Measurements from ENCODE around the gene EEIG1. TPM values are rescaled to one million over a fixed set of nuclear protein-coding genes. Genes with fewer than 3 reads are reported as not detected.

EEIG1 gene
- total and polyA plus RNA-seq, 2 experiments from 2014 or later, result 6.1 to 9.3 TPM

DNA sequence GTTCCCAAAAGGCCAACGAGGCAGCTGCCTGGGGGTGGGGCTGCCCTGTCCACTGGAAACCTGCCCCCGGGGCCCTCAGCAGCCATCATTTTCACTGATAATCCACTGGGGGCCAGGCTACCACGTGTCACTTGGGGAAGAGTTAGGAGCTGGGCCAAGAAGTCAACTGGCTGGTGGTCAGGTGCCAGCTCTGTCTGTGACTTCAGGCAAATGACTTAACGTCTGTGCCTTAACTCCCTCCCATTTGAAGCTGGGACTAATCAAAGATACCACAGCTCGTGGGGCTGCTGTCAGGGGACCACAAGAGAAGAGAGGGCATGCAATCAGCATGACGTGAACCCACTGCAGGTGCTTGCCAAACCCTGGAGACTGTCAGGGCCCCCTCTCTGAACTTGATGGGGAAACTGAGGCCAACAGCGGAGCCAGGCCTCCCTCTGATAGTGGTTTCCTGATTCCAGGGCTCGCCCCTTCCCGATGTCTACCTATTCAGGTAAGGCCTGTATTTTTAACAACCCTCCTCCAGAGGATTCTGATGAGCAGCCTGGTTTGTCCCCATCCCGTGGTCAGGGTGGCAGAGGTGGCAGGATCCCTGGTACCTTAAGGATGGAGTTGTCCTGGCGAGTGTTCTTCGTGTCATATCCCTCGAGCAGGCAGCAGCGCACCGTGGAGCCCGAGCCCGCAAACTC, 30.8 kb downstream of the EEIG1 start:
- Histone ChIP-seq H3K4me3 (no peak overlapping the region), H4K20me1 (ENCODE audit: insufficient read depth) (no peaks in the 10 kb centered on the region), H3K79me2 (ENCODE audit: insufficient read depth) (peaks cover 32% of the 10 kb centered on the region), H3K4me2 (ENCODE audit: unreplicated experiment) (no peak overlapping the region), H3F3A (ENCODE audit: insufficient read depth) (no peaks in the 10 kb centered on the region), H3K27ac (no peak overlapping the region), H3K27me3 (replicated peaks; ENCODE audit: insufficient read depth) (no peaks in the 10 kb centered on the region), H3K9me2 (ENCODE audit: insufficient read depth) (no peaks in the 10 kb centered on the region), H3K36me3 (ENCODE audit: low read depth) (no peaks in the 10 kb centered on the region), H3K4me1 (ENCODE audit: insufficient read depth) (peaks cover 6% of the 10 kb centered on the region; the same call in 1 of the 2 replicates), H2AFZ (no peak overlapping the region), H3K9me3 (ENCODE audit: low read depth) (no peaks in the 10 kb centered on the region), H3K9ac (no peak overlapping the region)
- no peak for TF ChIP-seq EZH2 (IDR thresholded peaks at IDR 0.05; ENCODE audit: insufficient read depth, poor library complexity, severe bottlenecking)
- in situ Hi-C loops (cut with MboI), result loop anchor here (10.0 kb wide), 2 partner anchors 85 to 155 kb away; no protein-coding TSS in a partner anchor
- WGBS, 2 experiments (ENCODE audit: low coverage in 1 of 2, low lambda C conversion rate in 2 of 2, missing lambda C conversion rate in 2 of 2), result 69 to 70% methylated on average over 15 to 17 of the region's 17 CpGs
- no peak for DNase-seq

DNA sequence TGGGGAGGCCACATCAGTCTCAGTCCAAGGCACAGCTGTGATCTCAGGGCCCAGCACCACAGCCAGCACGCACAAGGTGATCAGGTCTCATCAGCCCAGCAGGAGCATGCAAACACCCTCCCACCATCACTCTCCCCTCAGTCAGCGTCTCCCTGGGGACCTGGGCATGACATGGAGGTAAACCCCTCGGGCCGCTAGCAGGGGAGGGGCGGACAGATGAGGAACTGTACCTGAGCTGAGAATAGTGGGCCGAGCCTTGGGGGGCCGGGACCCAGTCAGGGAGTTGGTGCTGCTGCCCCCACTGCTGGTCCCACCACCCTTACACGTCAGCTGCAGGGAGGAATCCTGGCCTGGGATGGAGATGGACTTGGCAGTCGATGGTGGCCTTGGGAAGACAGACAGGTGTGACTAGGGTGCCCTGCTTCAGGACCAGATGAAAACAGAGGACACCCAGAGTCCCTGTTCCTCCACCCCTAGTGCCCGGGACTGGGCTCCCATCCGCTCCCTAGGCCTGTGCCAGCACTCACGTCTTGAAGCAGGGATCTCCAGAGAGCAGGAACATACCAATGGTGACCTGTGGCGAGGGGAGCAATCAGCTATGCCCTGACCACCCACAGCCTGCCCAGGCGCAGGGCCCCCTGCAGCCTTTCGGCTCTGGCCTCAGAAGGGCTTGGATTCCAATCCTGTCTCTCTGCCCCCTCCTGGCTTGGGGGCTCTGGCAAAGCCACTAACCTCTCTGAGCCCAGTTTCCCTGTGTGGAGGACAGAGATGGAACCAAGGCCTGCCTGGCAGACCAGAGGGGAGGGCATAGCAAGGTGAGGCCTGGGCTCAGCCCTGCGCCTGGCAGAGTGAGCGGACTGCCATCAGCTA, 32.7 kb downstream of the EEIG1 start:
- H3K4me1 ChIP-seq (ENCODE audit: insufficient read depth), result no peaks in the 10 kb centered on the region
- DNase-seq, result no peak
- H3F3A ChIP-seq (ENCODE audit: insufficient read depth), result no peaks in the 10 kb centered on the region
- H3K36me3 ChIP-seq (ENCODE audit: low read depth), result no peaks in the 10 kb centered on the region
- no peaks in the 10 kb centered on the region for H3K9me2 ChIP-seq (ENCODE audit: insufficient read depth)
- no peak overlapping the region for H3K9ac ChIP-seq
- no peaks in the 10 kb centered on the region for H3K27me3 ChIP-seq (replicated peaks; ENCODE audit: insufficient read depth)
- H3K27ac ChIP-seq, result no peak overlapping the region
- H2AFZ ChIP-seq, result no peak overlapping the region
- no peak overlapping the region for H3K4me3 ChIP-seq
- 84 to 85% methylated on average over 15 to 16 of the region's 17 CpGs for WGBS, 2 experiments (ENCODE audit: low coverage in 1 of 2, low lambda C conversion rate in 2 of 2, missing lambda C conversion rate in 2 of 2)
- H3K9me3 ChIP-seq (ENCODE audit: low read depth), result no peaks in the 10 kb centered on the region
- TF ChIP-seq EZH2phosphoT487 (IDR thresholded peaks at IDR 0.05; ENCODE audit: insufficient read depth, low read depth), result no peak
- TF ChIP-seq EZH2 (IDR thresholded peaks at IDR 0.05; ENCODE audit: insufficient read depth, poor library complexity, severe bottlenecking), result no peak
- in situ Hi-C loops (cut with MboI), result loop anchor here (10.0 kb wide), 2 partner anchors 87 to 157 kb away; no protein-coding TSS in a partner anchor
- no peaks in the 10 kb centered on the region for H4K20me1 ChIP-seq (ENCODE audit: insufficient read depth)
- H3K4me2 ChIP-seq (ENCODE audit: unreplicated experiment), result no peak overlapping the region
- peaks cover 14% of the 10 kb centered on the region for H3K79me2 ChIP-seq (ENCODE audit: insufficient read depth)

- no peaks in the 10 kb centered on the region for H3K4me1 ChIP-seq (ENCODE audit: insufficient read depth)
- H3K27ac ChIP-seq, result no peak overlapping the region
- H3K27me3 ChIP-seq (replicated peaks; ENCODE audit: insufficient read depth), result no peaks in the 10 kb centered on the region
Measured at GRCh38 chr9:127946728-127947127, 34.1 kb downstream of the EEIG1 start.

DNA sequence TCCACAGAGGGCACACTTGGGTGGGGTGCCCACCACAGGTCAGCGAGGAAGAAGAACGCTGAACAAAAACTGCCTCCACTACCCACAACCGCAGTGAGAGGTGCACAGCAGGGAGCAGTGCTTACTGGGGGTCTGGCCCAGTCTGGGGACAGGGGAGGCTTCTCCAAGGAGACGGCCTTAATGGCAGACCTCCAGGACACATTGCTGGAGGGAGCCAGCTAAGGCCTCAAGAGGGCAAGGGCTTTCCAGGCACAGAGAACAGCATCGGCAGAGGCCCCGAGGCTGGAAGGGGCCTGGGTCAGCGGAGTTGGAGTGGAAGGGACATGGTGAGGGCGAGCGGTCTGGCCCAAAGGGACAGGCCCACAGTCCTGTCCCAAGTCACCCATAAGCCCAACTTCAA, 34.8 kb downstream of the EEIG1 start:
- Histone ChIP-seq H2AFZ (no peak overlapping the region), H3K27ac (no peak overlapping the region), H3K27me3 (replicated peaks; ENCODE audit: insufficient read depth) (no peaks in the 10 kb centered on the region), H3K4me1 (ENCODE audit: insufficient read depth) (no peaks in the 10 kb centered on the region), H3F3A (ENCODE audit: insufficient read depth) (no peaks in the 10 kb centered on the region), H3K36me3 (ENCODE audit: low read depth) (no peaks in the 10 kb centered on the region), H3K79me2 (ENCODE audit: insufficient read depth) (no peaks in the 10 kb centered on the region), H3K4me2 (ENCODE audit: unreplicated experiment) (no peak overlapping the region), H3K9me3 (ENCODE audit: low read depth) (no peaks in the 10 kb centered on the region), H3K9ac (no peak overlapping the region), H4K20me1 (ENCODE audit: insufficient read depth) (no peaks in the 10 kb centered on the region), H3K9me2 (ENCODE audit: insufficient read depth) (no peaks in the 10 kb centered on the region), H3K4me3 (no peak overlapping the region)
- in situ Hi-C loops (cut with MboI), result loop anchor here (10.0 kb wide), 2 partner anchors 89 to 159 kb away; no protein-coding TSS in a partner anchor
- WGBS, 2 experiments (ENCODE audit: low coverage in 1 of 2, low lambda C conversion rate in 2 of 2, missing lambda C conversion rate in 2 of 2), result 67 to 79% methylated on average over 9 of the region's 9 CpGs
- DNase-seq, result no peak
- TF ChIP-seq EZH2phosphoT487 (IDR thresholded peaks at IDR 0.05; ENCODE audit: insufficient read depth, low read depth) (no peak), EZH2 (IDR thresholded peaks at IDR 0.05; ENCODE audit: insufficient read depth, poor library complexity, severe bottlenecking) (no peak)

More at GRCh38 chr9:127946728-127947127, 34.1 kb downstream of the EEIG1 start:
- H4K20me1 ChIP-seq (ENCODE audit: insufficient read depth), result no peaks in the 10 kb centered on the region
- WGBS, 2 experiments (ENCODE audit: low coverage in 1 of 2, low lambda C conversion rate in 2 of 2, missing lambda C conversion rate in 2 of 2), result 78 to 82% methylated on average over 3 of the region's 3 CpGs
- no peaks in the 10 kb centered on the region for H3K9me3 ChIP-seq (ENCODE audit: low read depth)
- H3K4me2 ChIP-seq (ENCODE audit: unreplicated experiment), result no peak overlapping the region
- H3K4me3 ChIP-seq, result no peak overlapping the region
- TF ChIP-seq EZH2 (IDR thresholded peaks at IDR 0.05; ENCODE audit: insufficient read depth, poor library complexity, severe bottlenecking), result no peak
- TF ChIP-seq EZH2phosphoT487 (IDR thresholded peaks at IDR 0.05; ENCODE audit: insufficient read depth, low read depth), result no peak
- H2AFZ ChIP-seq, result no peak overlapping the region
- no peak overlapping the region for H3K9ac ChIP-seq
- no peak for DNase-seq
- in situ Hi-C loops (cut with MboI), result loop anchor here (10.0 kb wide), 2 partner anchors 88 to 158 kb away; no protein-coding TSS in a partner anchor
- H3F3A ChIP-seq (ENCODE audit: insufficient read depth), result no peaks in the 10 kb centered on the region
- H3K79me2 ChIP-seq (ENCODE audit: insufficient read depth), result peaks cover under 1% of the 10 kb centered on the region; the same call in 1 of the 2 replicates
- H3K9me2 ChIP-seq (ENCODE audit: insufficient read depth), result no peaks in the 10 kb centered on the region
- H3K36me3 ChIP-seq (ENCODE audit: low read depth), result no peaks in the 10 kb centered on the region

Measured in GM23248 (cell line).